Hepatocyte (in vitro differentiated cells): ENCODE results near the gene INTS6. TPM values are rescaled to one million over a fixed set of nuclear protein-coding genes. Genes with fewer than 3 reads are reported as not detected.

Experiments used
- DNase-seq: peaks from one replicate; pipeline ENCODE4 v3.0.0-alpha.2; 2016; ENCODE audit warnings: low spot score
- H2AFZ ChIP-seq: fragments of 200-600 bp; sonication (generic); 2 replicates; pipeline ENCODE4 v1.6.0; 2016; ENCODE audit warnings: antibody characterized with exemption, mild to moderate bottlenecking
- H3K27ac ChIP-seq: fragments of 200-600 bp; sonication (generic); 2 replicates; pipeline ENCODE4 v1.5.1; 2016; ENCODE audit warnings: mild to moderate bottlenecking
- H3K27me3 ChIP-seq: fragments of 200-600 bp; sonication (generic); 2 replicates; pipeline ENCODE4 v1.6.1; 2016
- H3K36me3 ChIP-seq: fragments of 200-600 bp; sonication (generic); replicated peaks from 2 replicates; pipeline ENCODE4 v1.5.1; 2016; ENCODE audit warnings: low read depth; ENCODE audit not compliant: insufficient read depth
- H3K4me1 ChIP-seq: fragments of 200-600 bp; sonication (generic); 2 replicates; pipeline ENCODE4 v1.5.1; 2016; ENCODE audit warnings: mild to moderate bottlenecking, moderate library complexity; ENCODE audit not compliant: insufficient read depth
- H3K4me2 ChIP-seq: fragments of 200-600 bp; sonication (generic); 2 replicates; pipeline ENCODE4 v1.6.0; 2016
- H3K4me3 ChIP-seq: fragments of 200-600 bp; sonication (generic); 2 replicates; pipeline ENCODE4 v1.5.1; 2016; ENCODE audit warnings: mild to moderate bottlenecking
- H3K79me2 ChIP-seq: fragments of 200-600 bp; sonication (generic); 2 replicates; pipeline ENCODE4 v1.6.0; 2017; ENCODE audit warnings: mild to moderate bottlenecking
- H3K9me2 ChIP-seq: fragments of 200-600 bp; sonication (generic); replicated peaks from 2 replicates; pipeline ENCODE4 v1.6.0; 2017; ENCODE audit warnings: mild to moderate bottlenecking; ENCODE audit not compliant: insufficient read depth
- H3K9me3 ChIP-seq: fragments of 200-600 bp; sonication (generic); 2 replicates; pipeline ENCODE4 v1.5.1; 2016; ENCODE audit warnings: low read depth, mild to moderate bottlenecking
- H4K20me1 ChIP-seq: fragments of 200-600 bp; sonication (generic); 2 replicates; pipeline ENCODE4 v1.6.0; 2016; ENCODE audit warnings: mild to moderate bottlenecking; ENCODE audit not compliant: insufficient read depth, poor library complexity, severe bottlenecking
- EZH2 ChIP-seq: fragments of 200-600 bp; sonication (generic); IDR thresholded peaks from 2 replicates; pipeline ENCODE4 v1.6.1; 2016; ENCODE audit warnings: antibody characterized with exemption, mild to moderate bottlenecking, borderline replicate concordance
- EZH2phosphoT487 ChIP-seq: fragments of 200-600 bp; sonication (generic); IDR thresholded peaks from one replicate; pipeline ENCODE4 v1.6.1; 2018; ENCODE audit warnings: antibody characterized with exemption, mild to moderate bottlenecking, low read depth, moderate library complexity; ENCODE audit not compliant: unreplicated experiment, severe bottlenecking
- WGBS: methylation state at CpG from one replicate; pipeline ENCODE4 v1.1.6; 2016; ENCODE audit warnings: low lambda C conversion rate; ENCODE audit errors: missing lambda C conversion rate; 5-methylcytosine and 5-hydroxymethylcytosine counted together
- microRNA-seq: library from miRNA; unstranded; fragments of <30 nt; microRNA quantifications from one replicate; pipeline ENCODE4, GENCODE V29; 2017
- polyA plus RNA-seq: library from polyadenylated mRNA; unstranded; fragments of >200 nt; fragmentation: Nextera tagmentation; extraction: Ambion mirVana; gene quantifications from 2 replicates; pipeline ENCODE4 v1.2.1, GENCODE V29; 2016
- small RNA-seq: library from RNA; depleted of rRNA; stranded (forward); fragments of <200 nt; gene quantifications from one replicate; pipeline ENCODE3, GENCODE V24; 2014
- total RNA-seq: library from RNA; depleted of rRNA; stranded (reverse); fragments of >200 nt; gene quantifications from 2 replicates; pipeline ENCODE4 v1.2.3, GENCODE V29; 2014
- TF ChIP-seq, protein P1 (sequence below): fragments of 200-600 bp; sonication (generic); IDR thresholded peaks from 2 replicates; pipeline ENCODE4 v1.5.1; 2016; ENCODE audit warnings: antibody characterized with exemption, mild to moderate bottlenecking; ENCODE audit not compliant: poor library complexity

Gene INTS6
- total and polyA plus RNA-seq, 2 experiments from 2014 or later = 28.5 to 51.2 TPM

GRCh38 chr13:51311957-51312520 lies 140.8 kb downstream of the INTS6 start:
- Histone ChIP-seq H3K36me3 (no peaks in the 10 kb centered on the region), H3K9me2 (no peaks in the 10 kb centered on the region), H4K20me1 (no peaks in the 10 kb centered on the region), H3K4me3 (no peak overlapping the region), H3K27ac (no peak overlapping the region), H3K27me3 (no peaks in the 10 kb centered on the region), H3K4me1 (no peaks in the 10 kb centered on the region), H3K4me2 (no peak overlapping the region), H2AFZ (no peak overlapping the region), H3K79me2 (no peaks in the 10 kb centered on the region), H3K9me3 (no peaks in the 10 kb centered on the region)
- no peak for TF ChIP-seq EZH2
- TF ChIP-seq, protein P1, sequence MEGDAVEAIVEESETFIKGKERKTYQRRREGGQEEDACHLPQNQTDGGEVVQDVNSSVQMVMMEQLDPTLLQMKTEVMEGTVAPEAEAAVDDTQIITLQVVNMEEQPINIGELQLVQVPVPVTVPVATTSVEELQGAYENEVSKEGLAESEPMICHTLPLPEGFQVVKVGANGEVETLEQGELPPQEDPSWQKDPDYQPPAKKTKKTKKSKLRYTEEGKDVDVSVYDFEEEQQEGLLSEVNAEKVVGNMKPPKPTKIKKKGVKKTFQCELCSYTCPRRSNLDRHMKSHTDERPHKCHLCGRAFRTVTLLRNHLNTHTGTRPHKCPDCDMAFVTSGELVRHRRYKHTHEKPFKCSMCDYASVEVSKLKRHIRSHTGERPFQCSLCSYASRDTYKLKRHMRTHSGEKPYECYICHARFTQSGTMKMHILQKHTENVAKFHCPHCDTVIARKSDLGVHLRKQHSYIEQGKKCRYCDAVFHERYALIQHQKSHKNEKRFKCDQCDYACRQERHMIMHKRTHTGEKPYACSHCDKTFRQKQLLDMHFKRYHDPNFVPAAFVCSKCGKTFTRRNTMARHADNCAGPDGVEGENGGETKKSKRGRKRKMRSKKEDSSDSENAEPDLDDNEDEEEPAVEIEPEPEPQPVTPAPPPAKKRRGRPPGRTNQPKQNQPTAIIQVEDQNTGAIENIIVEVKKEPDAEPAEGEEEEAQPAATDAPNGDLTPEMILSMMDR = no peak
- no peak for TF ChIP-seq EZH2phosphoT487
- WGBS = 87% methylated on average over 5 of the region's 5 CpGs
- DNase-seq = no peak

Small RNA genes lying within 50 kb of the gene (microRNA-seq; reads per million reads assigned to microRNA genes)
- not detected for gene MIR5693

Small RNA genes lying within 50 kb of the gene (small RNA-seq; reads per million reads assigned to genes)
- not detected for gene MIR5693
- gene RN7SL320P = not detected
- gene SNRPGP11 = not detected

Other genes starting within 250 kb of the INTS6 start
- 0.60 and 0.64 TPM in 2 replicates for gene FAM124A, start 230.6 kb downstream of the INTS6 start, total RNA-seq
- 1.7 TPM in 1 of 2 replicates, not detected in the other for gene FAM124A, start 230.6 kb downstream of the INTS6 start, polyA plus RNA-seq
- 40.1 and 53.6 TPM in 2 replicates for gene SERPINE3, start 113.3 kb downstream of the INTS6 start, total RNA-seq
- gene SERPINE3, start 113.3 kb downstream of the INTS6 start, polyA plus RNA-seq = 163 and 297 TPM in 2 replicates
- 8.8 and 9.1 TPM in 2 replicates for gene WDFY2, start 131.4 kb upstream of the INTS6 start, total RNA-seq
- 9.0 and 17.9 TPM in 2 replicates for gene WDFY2, start 131.4 kb upstream of the INTS6 start, polyA plus RNA-seq